NCI-H82 treated with DMSO at 0.1 percent for 48 hours (cell line): ENCODE data around the gene LBH.

Source experiments
- DNase-seq: peaks from one replicate; lab custom pipeline; 2025; ENCODE audit not compliant: unreplicated experiment; lab: John Stamatoyannopoulos, UW

The LBH gene

DNA sequence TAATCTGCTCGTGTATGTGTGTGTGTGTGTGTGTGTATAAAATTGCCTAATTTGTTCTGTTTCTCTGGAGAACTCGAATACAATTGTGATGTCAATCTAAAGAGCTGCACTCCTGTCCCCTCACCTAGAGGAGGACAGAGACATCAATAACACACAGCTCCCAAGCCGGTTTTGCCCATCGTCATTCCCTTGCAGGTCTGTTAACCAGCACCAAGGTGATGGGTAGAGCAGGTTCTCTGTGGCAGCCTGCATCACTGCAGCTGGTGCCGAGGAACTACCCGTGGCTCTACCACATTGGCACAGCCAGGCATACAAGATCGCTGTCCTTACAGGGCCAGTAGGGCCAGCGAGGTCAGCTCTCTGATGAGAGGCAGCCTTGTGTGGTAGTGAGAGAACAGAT, 41.0 kb downstream of the LBH start:
- DNase-seq, result no peak

DNA sequence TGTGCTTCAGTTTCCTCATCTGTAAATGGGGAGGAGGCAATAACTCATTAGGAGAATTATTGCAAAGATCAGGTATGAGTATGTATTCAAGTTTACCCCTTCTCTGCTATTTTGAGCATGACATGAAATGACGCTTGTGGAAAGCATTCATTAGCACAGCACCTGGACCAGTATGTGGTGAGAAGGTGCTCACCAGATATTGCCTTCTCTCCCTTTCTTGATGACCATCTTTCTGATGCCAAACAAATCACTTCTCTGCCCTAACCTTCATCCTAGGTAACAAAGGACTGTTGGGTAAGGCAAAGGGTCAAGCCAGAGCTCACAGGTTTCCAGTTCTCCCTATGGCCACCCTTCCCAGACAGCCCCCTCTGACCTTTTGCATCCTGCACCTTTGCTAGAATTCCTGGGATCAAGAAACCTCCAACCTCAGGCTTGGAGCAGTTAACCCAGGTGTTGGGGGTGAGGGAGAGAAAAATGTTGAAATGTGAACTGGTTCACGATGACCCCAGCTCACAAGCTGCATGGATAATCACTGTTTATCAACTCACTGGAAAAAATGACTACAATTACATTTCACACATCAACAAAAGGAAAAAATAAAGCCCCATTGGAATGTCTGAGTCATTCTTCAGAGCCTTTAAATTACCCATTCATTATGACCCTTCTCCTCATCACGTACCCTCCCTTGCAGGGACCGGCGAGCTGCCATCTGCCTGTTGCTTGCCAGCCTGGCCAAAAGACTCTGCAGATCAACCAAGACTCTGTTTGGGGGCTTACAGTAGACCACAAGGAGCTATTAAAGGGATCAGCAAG, 41.6 kb downstream of the LBH start:
- no peak for DNase-seq

DNA sequence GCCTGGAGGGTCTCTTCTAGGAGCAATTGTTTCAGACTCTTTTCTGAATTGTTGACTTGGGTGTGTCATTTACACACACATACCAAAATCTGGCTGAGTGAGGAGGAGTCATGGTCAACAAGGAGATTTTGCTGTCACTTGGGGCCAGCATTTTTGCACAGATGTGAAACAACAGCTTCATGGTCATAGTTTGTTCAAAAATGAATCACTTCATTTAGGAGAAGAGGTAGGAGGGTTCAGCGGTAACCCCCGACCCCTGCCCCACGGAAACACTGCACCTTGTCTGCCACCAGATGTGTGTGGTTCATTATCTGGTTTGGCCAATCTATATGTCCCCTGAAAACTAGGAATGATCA, 42.2 kb downstream of the LBH start:
- no peak for DNase-seq

DNA sequence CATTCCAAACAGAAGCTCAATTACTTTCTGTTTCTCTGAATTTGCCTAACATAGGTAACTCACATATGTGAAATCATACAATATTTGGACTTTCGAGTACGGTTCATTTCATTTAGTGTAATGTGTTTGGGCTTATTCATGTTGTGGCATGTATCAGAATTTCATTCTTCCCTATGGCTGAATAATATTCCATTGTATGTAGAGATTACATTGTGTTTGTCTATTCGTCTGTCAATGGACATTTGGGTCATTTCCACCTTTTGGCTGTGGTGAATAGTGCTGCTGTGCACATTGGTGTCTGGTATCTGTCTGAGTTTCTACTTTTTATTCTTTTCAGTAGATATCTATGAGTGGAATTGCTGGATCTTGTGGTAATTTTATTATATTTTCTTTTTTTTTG, 43.9 kb downstream of the LBH start:
- no peak for DNase-seq

DNA sequence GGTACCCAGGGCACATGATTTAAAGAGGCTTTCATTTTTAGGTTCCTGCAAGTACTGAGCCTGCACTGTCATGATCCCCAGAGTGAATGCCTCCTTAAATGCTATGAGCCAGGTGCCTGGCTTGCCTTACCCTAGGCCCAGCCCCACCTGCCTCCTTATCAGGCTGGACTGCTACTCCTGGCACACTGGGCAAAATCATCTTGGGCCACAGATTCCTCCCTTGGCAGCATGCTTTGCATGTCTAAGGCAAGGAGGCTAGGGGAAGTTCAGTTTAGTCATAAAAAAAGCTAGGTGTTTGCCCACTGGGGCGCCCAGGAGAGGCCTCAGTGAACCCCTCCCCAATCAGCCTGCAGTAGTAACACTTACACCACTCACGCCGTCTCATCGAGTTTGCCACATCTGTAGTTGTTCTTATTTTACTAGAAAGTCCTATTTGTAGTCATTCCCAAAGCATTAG, 45.1 kb downstream of the LBH start:
- no peak for DNase-seq

DNA sequence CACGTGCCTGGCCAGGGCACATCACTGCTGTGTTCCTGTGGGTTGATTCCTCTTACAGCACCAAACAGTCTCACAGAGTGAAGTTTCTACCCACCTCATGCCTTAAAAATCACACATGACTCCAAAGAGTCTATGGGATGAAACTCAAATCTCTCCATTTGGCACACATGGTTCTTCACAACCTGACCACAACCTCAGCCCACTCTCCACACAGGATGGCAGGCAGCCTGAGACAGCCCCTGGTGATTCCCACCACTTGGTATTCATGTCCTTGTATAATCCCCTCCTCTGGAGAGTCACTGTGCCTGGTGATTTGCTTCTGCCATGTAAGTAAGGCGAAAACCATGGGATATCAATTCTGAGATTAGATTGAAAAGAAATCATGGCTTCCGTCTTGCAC, 46.2 kb downstream of the LBH start:
- no peak for DNase-seq

DNA sequence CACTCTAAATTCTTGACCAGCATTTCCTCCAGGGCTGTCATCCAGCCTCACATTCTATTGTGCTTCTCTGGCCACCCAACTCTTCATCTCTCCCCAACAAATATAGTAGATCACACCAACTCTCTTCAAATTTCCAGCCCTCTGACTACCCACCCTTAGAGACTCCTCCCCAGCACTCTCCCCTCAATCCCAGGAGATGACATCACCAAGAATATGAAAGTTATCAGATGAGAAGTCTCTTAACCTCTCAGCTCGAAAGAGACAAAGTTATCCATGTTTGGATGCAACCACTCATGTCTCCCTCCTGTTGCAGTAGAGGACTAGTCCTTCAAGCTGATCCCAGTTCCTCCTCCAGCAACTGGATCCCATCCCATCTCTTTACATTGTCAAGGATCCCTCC, 47.1 kb downstream of the LBH start:
- DNase-seq, result no peak

DNA sequence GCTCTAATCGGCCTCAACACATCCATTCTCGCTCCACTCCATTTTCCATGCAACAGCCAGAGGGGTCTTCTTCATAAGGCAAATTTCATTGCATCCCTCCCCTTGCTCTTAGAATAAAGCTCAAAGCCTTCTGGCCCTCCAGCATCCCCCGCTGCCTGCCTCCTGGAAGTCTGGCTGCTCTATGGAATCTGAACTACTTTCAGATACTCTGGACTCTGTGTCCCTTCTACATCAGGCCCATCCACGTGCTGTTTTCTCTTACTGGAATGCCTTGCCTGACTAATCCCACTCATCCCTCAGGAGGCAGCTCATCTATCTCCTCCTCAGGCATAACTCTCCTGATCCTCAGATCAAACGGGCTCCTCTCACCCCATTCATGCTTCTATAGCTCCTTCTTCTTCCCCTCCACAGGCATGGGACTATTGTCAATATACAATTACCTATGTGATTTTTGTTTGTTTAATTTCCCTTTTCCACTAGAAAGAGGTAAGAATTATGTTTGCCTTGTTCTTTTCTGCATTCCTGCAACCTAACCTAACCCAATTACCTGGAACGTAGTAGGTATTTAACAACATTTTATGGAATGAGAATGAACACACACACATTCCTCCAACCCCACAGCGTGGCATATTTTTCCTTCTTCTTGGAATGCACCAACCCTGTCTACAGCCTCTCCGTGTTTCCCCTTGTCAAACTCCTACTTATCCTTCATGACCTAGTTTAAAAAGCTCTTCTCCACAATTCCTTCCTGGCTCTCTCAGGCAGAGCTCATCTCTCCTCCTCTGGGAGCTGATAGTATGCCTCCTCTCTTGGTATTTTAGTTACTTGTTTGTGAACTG, 49.5 kb downstream of the LBH start:
- no peak for DNase-seq

DNA sequence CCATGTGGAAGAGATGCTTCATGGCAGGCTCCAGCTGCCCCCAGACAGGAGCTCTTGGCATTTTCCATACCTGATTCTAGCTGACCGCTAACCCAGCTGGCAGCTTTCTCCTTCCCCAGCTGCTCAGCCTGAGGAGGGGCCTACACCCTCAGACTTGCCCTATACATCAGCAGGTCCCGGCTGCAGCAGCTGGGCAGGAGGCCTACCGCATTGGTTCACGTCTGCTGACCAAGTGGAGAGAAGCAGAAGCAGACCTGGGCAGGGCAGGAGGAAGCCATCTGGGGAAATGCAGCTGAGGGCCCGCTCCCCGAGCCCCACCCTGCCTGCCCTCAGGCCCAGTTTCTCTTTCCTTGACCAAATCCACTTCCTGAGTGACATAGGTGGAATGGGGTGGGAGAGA, 50.7 kb downstream of the LBH start:
- no peak for DNase-seq

DNA sequence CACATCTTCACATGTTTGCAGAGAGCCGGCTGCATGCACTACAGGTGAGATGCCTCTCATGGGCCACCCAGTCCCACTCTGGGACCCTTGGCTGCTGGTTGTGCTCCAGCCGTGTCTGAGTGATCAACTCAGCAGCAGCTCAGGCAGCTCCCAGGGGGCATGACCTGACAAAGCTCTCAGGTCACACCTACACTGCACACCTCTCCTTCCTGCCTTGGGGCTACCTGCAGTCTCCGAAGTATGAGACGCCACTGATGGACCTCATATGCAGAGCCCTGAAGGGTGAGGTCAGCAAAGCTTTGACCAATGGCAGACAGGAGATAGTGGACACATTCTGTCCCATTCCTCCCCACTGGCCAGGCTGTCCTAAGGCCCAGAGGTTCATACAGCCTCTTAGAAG, 51.4 kb downstream of the LBH start:
- DNase-seq, result no peak

DNA sequence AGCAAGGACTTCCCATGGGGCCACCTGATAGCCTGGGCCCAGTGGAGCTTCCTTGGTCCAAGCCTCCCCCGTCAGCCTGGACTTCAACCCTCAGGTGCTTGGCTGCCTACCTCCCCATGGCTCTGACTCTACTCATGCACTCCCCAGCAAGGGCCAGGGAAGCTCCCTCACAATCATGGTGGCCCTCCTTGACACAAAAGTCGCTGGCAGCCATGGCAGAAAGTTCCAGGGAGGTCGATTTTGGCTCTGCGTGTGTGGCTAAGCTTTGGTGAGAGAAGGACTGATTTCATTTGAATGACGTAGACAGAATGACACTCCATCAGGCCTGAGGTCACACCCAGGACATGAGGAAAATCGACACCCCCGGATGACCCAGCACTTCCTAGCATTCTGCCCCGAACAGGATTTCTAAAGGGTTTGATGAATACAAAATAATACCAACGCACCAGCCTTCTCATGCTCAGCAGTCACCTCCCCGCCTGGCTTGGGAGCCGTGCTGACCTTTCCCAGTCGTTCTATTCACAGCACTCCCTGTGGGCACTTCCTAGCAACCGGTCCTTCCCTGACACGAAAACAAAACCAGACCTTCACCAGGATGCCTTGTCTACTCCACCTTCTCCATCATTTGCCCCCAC, 52.7 kb downstream of the LBH start:
- no peak for DNase-seq

DNA sequence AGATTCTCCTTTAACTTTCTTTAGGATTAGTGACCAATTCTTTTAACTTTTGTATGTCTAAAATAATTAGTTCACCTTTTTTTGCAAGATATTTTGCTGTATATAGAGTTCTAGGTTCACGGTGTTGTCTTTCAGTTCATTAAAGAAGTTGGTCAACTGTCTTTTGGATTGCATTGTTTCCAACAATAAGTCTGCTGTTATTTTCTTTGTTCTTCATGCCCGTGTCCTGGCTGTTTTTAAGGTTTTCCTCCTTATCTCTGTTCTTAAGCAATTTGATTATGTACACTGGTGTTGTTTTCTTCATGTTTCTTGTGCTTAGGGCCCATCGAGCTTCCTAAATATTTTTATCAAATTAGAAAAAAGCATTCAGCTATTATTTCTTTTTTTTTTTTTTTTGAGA, 54.4 kb downstream of the LBH start:
- no peak for DNase-seq

DNA sequence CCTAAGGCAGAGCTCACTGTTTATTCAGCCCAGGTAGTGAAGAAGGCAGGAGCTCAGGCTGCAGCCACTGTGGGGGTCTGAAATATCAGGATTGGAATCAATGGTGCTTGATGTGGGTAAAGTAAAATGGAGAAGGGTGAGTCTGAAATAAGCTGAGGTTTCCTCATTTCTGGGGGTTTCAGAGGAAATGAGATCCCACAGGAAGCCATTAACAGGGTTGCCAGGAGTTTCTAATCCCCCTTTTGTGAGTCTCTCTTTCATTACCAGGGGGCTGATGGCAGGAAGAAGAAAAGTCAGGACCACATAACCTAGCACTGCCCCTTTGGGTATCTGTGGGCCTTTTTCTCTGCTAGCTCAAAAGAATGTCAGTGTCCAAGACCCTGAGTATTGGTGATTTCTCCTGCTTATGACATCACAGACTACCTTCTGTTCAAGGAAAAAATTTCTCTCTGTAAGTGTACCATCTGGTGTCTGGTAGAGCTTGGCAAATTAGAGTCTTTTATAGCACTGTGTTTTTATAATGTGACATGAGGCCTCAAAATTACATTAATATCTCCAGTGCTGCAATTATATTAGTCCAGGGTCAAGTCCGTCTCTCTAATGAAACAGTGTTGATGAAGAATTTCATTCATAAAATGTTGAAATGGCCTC, 56.0 kb downstream of the LBH start:
- DNase-seq, result no peak

DNA sequence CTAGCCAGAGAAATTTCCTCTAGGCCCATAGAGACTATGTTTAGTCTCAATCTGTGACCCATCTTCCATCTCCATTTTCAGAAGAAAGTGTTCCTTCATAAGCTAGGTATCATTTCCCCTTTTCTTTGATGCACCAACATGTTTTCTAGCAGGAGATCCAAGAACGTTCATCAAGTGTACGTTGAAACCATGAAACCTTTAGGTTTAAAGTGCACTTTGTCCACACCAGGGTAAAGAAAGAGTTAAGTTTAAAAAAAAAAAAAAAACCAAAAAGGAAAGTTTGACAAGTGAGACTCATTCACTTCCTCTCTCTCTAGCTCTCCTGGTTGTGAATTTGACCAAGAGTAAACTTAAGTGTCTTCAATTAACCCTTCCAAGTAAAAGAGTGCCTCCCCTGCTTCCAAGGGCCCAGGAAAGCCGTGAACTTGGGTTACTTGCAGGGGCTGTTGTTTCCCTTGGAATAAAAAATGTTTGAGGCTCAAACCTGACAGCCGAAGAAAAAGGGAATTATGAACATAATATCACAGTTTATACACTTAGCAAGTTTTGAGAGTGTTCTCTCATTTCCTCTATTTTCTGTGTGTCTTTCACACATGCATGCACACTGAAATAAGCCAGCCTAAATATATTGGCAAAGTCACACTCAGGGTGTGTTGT, 56.7 kb downstream of the LBH start:
- no peak for DNase-seq

DNA sequence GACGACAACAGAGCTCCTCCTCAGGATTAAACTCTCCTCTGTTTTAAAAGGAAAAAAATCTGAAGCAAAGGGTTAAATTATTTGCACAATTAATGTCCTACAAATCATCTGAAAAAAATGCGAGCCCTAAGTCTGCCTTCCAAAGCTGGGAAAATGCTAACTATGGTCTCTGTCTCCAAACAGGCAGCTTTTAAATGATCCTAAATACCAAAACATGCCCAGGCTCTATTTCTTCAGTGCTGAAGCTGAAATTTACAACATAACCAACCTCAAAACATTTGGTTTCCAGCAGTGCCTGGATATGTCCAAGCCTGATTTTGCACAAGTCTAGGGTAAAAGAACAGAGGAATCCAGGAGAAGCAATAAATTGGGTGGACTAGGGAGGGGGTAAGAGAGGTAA, 57.2 kb downstream of the LBH start:
- DNase-seq, result no peak

DNA sequence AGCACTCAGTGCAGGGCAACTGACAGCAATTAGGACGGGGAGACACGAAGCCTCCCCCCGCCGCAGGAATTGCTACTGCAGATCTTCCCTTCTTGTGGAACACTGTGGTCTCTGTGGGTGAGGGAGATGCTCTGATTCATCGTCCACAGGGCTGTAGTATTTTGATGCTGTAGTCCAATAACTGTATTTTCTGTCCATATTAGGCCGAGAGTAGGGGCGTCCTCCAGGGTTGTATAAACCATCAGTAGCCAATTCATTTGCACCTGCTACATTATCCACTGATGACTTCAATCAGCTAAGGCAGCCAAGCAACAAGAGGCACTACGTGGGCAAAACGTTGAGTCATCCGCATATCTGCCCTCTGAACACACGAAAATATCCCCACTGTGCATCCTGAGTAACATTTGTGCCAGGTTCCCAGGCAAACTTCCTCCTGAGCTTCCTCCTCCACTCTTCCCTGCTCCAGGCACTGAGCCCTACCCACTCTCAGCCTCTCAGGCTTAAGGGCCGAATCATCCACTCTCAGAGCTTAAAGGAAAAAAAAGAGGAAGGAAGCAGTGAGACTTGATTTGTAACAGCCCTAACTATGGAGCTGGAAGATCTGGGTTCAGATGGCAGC, 62.1 kb downstream of the LBH start:
- DNase-seq, result no peak

DNA sequence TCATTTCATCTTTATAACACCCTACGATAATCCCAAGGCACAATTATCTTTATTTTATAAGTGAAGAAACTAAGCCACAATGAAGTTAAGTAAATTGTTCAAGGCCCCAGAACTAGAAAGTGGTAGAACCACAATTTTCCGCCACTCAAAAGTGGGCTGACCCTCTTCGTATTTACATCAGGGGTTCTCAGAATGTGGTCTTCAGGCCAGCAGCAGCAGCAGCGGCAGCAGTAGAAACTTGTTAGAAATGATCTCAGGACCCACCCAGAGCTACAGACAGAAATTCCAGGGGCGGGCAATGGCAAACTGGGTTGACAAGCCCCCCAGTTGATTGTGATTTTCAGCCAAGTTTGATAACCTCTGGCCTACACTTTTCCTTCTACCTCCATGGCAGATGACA, 62.8 kb downstream of the LBH start:
- DNase-seq, result no peak

DNA sequence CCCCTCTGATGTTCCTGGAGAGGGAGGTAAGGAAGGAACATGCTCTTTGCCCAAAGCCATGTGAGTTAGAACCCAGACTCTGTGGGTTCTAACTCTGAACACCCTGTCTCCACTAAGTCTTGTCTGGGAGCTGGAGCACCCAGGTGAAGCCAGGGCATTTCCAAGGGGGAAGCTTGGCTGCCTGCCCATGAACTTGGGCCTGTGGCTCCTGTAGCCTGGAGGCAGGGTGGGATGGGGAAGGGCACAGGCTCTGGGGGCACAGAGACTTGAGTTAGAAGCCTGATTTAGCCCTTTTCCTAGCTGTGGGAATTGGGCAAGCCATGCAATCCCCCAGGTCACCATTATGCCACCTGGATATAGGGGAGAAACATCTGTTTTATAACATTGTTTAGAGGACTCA, 65.2 kb downstream of the LBH start:
- DNase-seq, result no peak

DNA sequence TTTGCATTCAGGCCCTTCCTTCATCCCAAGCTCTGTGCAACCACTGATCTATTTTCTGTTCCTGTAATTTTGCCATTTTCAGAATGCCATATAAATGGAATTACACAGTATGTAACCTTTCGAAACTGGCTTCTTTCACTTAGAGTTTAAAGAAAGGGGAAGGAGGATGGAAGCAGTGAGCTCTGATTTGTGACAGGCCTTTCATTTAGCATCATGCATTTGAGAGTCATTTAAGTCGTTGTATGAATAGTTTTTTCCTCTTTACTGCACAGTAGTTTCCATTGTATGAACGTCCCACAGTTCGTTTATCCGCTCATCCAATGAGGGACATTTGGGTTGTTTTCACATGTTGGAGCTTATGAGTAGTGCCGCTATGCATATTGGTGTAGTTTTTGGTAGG, 67.0 kb downstream of the LBH start:
- DNase-seq, result no peak

DNA sequence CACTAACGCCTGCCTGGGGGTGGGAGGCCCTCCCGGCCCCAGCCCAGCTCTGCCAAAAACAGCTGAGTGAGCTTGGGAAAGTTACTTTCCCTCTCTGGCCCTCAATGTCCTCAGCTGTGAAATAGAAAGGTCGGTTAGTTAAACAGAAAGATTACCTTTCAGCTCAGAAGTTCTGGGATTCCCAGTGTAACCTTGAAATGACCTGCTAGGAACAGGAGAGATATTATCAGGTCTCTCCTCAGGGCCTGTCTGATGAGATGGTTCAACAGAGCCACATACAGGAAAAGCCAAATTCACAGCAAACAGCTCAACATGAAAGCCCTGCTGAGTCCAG, 68.8 kb downstream of the LBH start:
- DNase-seq, result no peak
